Peyer's patch (tissue), 4 donors: ENCODE measurements around the gene PHF23.

Experiments used
- CTCF ChIP-seq, 6 experiments: fragments of 450-650 bp in 4 of 6; fragments of 200-600 bp in 2 of 6; sonication (generic) in 1 of 6; IDR thresholded peaks; one replicate each; pipeline ENCODE4 v1.5.1; 2017 to 2019; ENCODE audit warnings: antibody characterized with exemption in 6 of 6, mild to moderate bottlenecking in 3 of 6, moderate library complexity in 1 of 6
- POLR2A ChIP-seq, 2 donors: fragments of 450-650 bp; IDR thresholded peaks; one replicate each; pipeline ENCODE4 v1.5.1; 2017; ENCODE audit warnings: antibody characterized with exemption in 2 of 2, mild to moderate bottlenecking in 2 of 2, moderate library complexity in 2 of 2

GRCh38 chr17:7225711-7226331 is 13.4 kb downstream of the PHF23 start:
- no peak for TF ChIP-seq CTCF (IDR thresholded peaks at IDR 0.05)
- no peak for TF ChIP-seq POLR2A (IDR thresholded peaks at IDR 0.05)
